Activated CD8-positive, alpha-beta T cell treated with anti-CD3 and anti-CD28 coated beads for 36 hours (primary cell): ENCODE measurements around the gene B3GALNT1. TPM values are rescaled to one million over a fixed set of nuclear protein-coding genes. Genes with fewer than 3 reads are reported as not detected.
A peak's percentile ranks its signal among the peaks of the same experiment; 100 is the strongest.

ENCODE experiments used
- ATAC-seq: fragments of 200-7000 bp; cut with Tn5 transposase; one replicate; pipeline ENCODE4 v1.10.0; 2021; ENCODE audit warnings: mild to moderate bottlenecking, moderate library complexity
- CTCF ChIA-PET: fragments of 350-600 bp; sonication (Branson Sonifier 250); formaldehyde crosslinking; loops from one replicate; lab custom pipeline; 2021; ENCODE audit warnings: antibody characterized with exemption; lab: Charles Lee
- POLR2A ChIA-PET: fragments of 350-600 bp; sonication (Branson Sonifier 250); formaldehyde crosslinking; loops from one replicate; lab custom pipeline; 2021; ENCODE audit warnings: antibody characterized with exemption; lab: Charles Lee
- DNase-seq: peaks from one replicate; pipeline ENCODE4 v3.0.0-alpha.2; 2020
- H3K27ac Mint-ChIP-seq: one replicate; pipeline ENCODE4 v1.8.0; 2021; ENCODE audit warnings: mild to moderate bottlenecking, mixed read lengths
- H3K27me3 Mint-ChIP-seq: one replicate; pipeline ENCODE4 v1.8.0; 2021; ENCODE audit warnings: mixed read lengths
- H3K36me3 Mint-ChIP-seq: one replicate; pipeline ENCODE4 v1.8.0; 2021; ENCODE audit warnings: low read depth, mixed read lengths
- H3K4me1 Mint-ChIP-seq: one replicate; pipeline ENCODE4 v1.8.0; 2021; ENCODE audit warnings: low read depth, mixed read lengths
- H3K4me3 Mint-ChIP-seq: one replicate; pipeline ENCODE4 v1.8.0; 2021; ENCODE audit warnings: mild to moderate bottlenecking, moderate library complexity, mixed read lengths
- H3K9me3 Mint-ChIP-seq: one replicate; pipeline ENCODE4 v1.8.0; 2021; ENCODE audit warnings: mixed read lengths
- intact Hi-C: fragments of 100-400 bp; cut with micrococcal nuclease; formaldehyde crosslinking; loops from one replicate; pipeline ENCODE4 v1.10.0; 2022
- total RNA-seq, 2 experiments: library from RNA; stranded (reverse); gene quantifications; one replicate each; pipeline ENCODE4 v1.2.3, GENCODE V29; 2021
- TF ChIP-seq, protein P1 (sequence below): fragments of 200-600 bp; IDR thresholded peaks from one replicate; pipeline ENCODE4 v1.8.0; 2022; ENCODE audit warnings: antibody characterized with exemption, mild to moderate bottlenecking

Gene B3GALNT1
- total RNA-seq, 2 experiments from 2014 or later, result 2.2 to 3.2 TPM

- Mint-ChIP-seq H3K27me3 (peaks cover 2% of the 10 kb centered on the region), H3K27ac (peak overlapping the region; percentile 70), H3K36me3 (no peaks in the 10 kb centered on the region), H3K9me3 (no peaks in the 10 kb centered on the region), H3K4me1 (peaks cover 42% of the 10 kb centered on the region), H3K4me3 (no peak overlapping the region)
- ChIA-PET POLR2A (no interaction called here), CTCF (no interaction called here)
- DNase-seq (no peak), ATAC-seq (peak; percentile 50)
- intact Hi-C loops, result loop anchor here (5.0 kb wide), 1 partner anchor 35 kb away; no protein-coding TSS in a partner anchor
- TF ChIP-seq, protein P1, sequence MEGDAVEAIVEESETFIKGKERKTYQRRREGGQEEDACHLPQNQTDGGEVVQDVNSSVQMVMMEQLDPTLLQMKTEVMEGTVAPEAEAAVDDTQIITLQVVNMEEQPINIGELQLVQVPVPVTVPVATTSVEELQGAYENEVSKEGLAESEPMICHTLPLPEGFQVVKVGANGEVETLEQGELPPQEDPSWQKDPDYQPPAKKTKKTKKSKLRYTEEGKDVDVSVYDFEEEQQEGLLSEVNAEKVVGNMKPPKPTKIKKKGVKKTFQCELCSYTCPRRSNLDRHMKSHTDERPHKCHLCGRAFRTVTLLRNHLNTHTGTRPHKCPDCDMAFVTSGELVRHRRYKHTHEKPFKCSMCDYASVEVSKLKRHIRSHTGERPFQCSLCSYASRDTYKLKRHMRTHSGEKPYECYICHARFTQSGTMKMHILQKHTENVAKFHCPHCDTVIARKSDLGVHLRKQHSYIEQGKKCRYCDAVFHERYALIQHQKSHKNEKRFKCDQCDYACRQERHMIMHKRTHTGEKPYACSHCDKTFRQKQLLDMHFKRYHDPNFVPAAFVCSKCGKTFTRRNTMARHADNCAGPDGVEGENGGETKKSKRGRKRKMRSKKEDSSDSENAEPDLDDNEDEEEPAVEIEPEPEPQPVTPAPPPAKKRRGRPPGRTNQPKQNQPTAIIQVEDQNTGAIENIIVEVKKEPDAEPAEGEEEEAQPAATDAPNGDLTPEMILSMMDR, result no peak
Observed at GRCh38 chr3:161072211-161072621, 32.9 kb downstream of the B3GALNT1 start.

DNA sequence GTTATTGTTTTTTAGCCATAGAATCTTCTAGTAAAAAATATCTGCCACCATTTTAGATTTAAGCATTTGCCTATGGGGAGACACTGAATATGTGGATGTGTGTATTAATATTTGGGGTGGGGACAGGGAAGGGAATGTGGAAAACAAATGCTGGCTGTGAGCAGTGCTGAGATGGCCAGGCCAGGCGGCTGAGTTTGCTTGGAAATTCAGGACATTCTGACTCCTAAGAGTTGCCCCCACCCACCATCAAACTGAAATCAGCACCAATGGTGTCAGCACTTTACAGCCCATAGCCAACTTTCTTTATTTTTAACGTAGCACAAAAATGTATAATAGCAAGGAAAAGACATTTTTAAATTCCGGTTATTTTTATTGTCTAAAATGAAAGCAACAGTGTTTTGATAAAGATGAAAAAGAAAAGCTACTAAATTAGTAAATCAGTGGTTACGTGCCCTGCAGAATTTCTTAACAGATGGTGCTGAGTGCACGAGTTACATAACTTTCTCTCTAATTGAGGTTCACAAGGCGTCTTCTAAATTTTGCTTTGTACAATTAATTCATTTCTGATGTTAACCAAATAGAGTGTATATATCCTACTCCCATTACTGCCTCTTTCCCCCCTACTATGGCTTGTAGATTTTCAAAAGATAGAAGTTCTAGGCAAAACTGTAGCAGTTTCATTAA lies 34.0 kb downstream of the B3GALNT1 start:
- TF ChIP-seq, protein P1, result no peak
- Mint-ChIP-seq H3K4me1 (peaks cover 46% of the 10 kb centered on the region), H3K27ac (no peak overlapping the region), H3K27me3 (no peaks in the 10 kb centered on the region), H3K36me3 (no peaks in the 10 kb centered on the region), H3K9me3 (no peaks in the 10 kb centered on the region), H3K4me3 (no peak overlapping the region)
- DNase-seq, result no peak
- intact Hi-C loops, result loop anchor here (5.0 kb wide), 1 partner anchor 34 kb away; no protein-coding TSS in a partner anchor
- no peak for ATAC-seq
- ChIA-PET CTCF (no interaction called here), POLR2A (no interaction called here)

- ChIA-PET POLR2A (no interaction called here), CTCF (interaction anchor here (0.6 kb wide), 1 partner anchor 221 kb away, joined by 3 read pairs; no protein-coding TSS in a partner anchor)
- Mint-ChIP-seq H3K4me1 (peaks cover 46% of the 10 kb centered on the region), H3K36me3 (no peaks in the 10 kb centered on the region), H3K27me3 (no peaks in the 10 kb centered on the region), H3K27ac (peak overlapping the region; percentile 23), H3K9me3 (no peaks in the 10 kb centered on the region), H3K4me3 (no peak overlapping the region)
- TF ChIP-seq, protein P1, result no peak
- DNase-seq, result no peak
- intact Hi-C loops, result loop anchor here (5.0 kb wide), 1 partner anchor 33 kb away; no protein-coding TSS in a partner anchor
- no peak for ATAC-seq
Observed at GRCh38 chr3:161070252-161070930, 34.8 kb downstream of the B3GALNT1 start.

GRCh38 chr3:161069511-161070251 lies 35.5 kb downstream of the B3GALNT1 start:
- Mint-ChIP-seq H3K4me3 (no peak overlapping the region), H3K9me3 (no peaks in the 10 kb centered on the region), H3K36me3 (no peaks in the 10 kb centered on the region), H3K4me1 (peaks cover 46% of the 10 kb centered on the region), H3K27ac (peak overlapping the region; percentile 23), H3K27me3 (no peaks in the 10 kb centered on the region)
- peak; percentile 76 for ATAC-seq
- CTCF ChIA-PET, result interaction anchor here (0.6 kb wide), 1 partner anchor 221 kb away, joined by 3 read pairs; no protein-coding TSS in a partner anchor
- POLR2A ChIA-PET, result no interaction called here
- DNase-seq, result no peak
- intact Hi-C loops, result loop anchor here (5.0 kb wide), 1 partner anchor 32 kb away; no protein-coding TSS in a partner anchor
- TF ChIP-seq, protein P1, result no peak
